ENCODE measurements around the gene MRPS22.
"Not testable (repeated sequence)": the region's sequence is repeated elsewhere in the genome, so short reads cannot be mapped to it uniquely, and the experiment has no call there.

MRPS22 gene

GRCh38 chr3:139312416-139312815 lies 31.4 kb upstream of the MRPS22 start:
- DNase-seq, result no peak

GRCh38 chr3:139312959-139313358 lies 30.9 kb upstream of the MRPS22 start:
- no peak for DNase-seq

- no peak for DNase-seq
These were observed 29.9 kb upstream of the MRPS22 start for GRCh38 chr3:139313921-139314320.

- DNase-seq, result no peak
These were observed 26.6 kb upstream of the MRPS22 start for GRCh38 chr3:139317215-139317614.

- DNase-seq, result no peak
These were observed 26.0 kb upstream of the MRPS22 start for GRCh38 chr3:139317660-139318430.

GRCh38 chr3:139318431-139318816 lies 25.4 kb upstream of the MRPS22 start:
- no peak for DNase-seq

- DNase-seq, result no peak
These were observed 25.0 kb upstream of the MRPS22 start for GRCh38 chr3:139318826-139319225.

GRCh38 chr3:139319428-139320402 lies 24.1 kb upstream of the MRPS22 start:
- no peak for DNase-seq

GRCh38 chr3:139320551-139321309 lies 23.1 kb upstream of the MRPS22 start:
- no peak for DNase-seq

- DNase-seq, result no peak
These were observed 21.5 kb upstream of the MRPS22 start for GRCh38 chr3:139322346-139322745.

- no peak for DNase-seq
These were observed 20.7 kb upstream of the MRPS22 start for GRCh38 chr3:139323146-139323545.

- DNase-seq, result no peak
These were observed 19.4 kb upstream of the MRPS22 start for GRCh38 chr3:139324456-139324855.

- DNase-seq, result no peak
These were observed 18.3 kb upstream of the MRPS22 start for GRCh38 chr3:139325551-139325950.

- no peak for DNase-seq
These were observed 17.7 kb upstream of the MRPS22 start for GRCh38 chr3:139326131-139326530.

- DNase-seq, result no peak
These were observed 17.1 kb upstream of the MRPS22 start for GRCh38 chr3:139326707-139327106.

- no peak for DNase-seq
These were observed 16.6 kb upstream of the MRPS22 start for GRCh38 chr3:139327231-139327630.

- DNase-seq, result no peak
These were observed 16.0 kb upstream of the MRPS22 start for GRCh38 chr3:139327861-139328260.

- no peak for DNase-seq
These were observed 15.5 kb upstream of the MRPS22 start for GRCh38 chr3:139328356-139328755.

- peak; percentile 70 for DNase-seq
These were observed 14.4 kb upstream of the MRPS22 start for GRCh38 chr3:139329364-139329850.

- DNase-seq, result no peak
These were observed 11.7 kb upstream of the MRPS22 start for GRCh38 chr3:139332092-139332491.

- DNase-seq, result not testable (repeated sequence)
These were observed 9.1 kb upstream of the MRPS22 start for GRCh38 chr3:139334675-139335074.

GRCh38 chr3:139338405-139338804 lies 5.4 kb upstream of the MRPS22 start:
- DNase-seq, result no peak

All from fibroblast of skin of abdomen (primary cell).